ENCODE data around the gene TMEM115.

TMEM115 gene

GRCh38 chr3:50327943-50328691 lies 31.2 kb downstream of the TMEM115 start, which contains the start of gene TUSC2:
TSS of gene TUSC2 (minus strand) at chr3:50328223. CDS start at chr3:50328099, 124 bp downstream.
- Histone ChIP-seq H3K9me3 (no peaks in the 10 kb centered on the region), H3K9ac (peak within 1 kb of the TSS; percentile 90), H3K4me1 (peaks cover 35% of the 10 kb centered on the region), H4K20me1 (peaks cover 52% of the 10 kb centered on the region), H3K36me3 (peaks cover 73% of the 10 kb centered on the region), H3K4me2 (peak within 1 kb of the TSS; percentile 98), H3K27ac (peak within 1 kb of the TSS; percentile 87), H3K4me3 (peak within 1 kb of the TSS; percentile 87), H3K27me3 (no peaks in the 10 kb centered on the region)
- no peak for TF ChIP-seq Cebpa-rat (IDR thresholded peaks at IDR 0.05)

GRCh38 chr3:50327129-50327528 lies 32.2 kb downstream of the TMEM115 start:
- Histone ChIP-seq H4K20me1 (peaks cover 42% of the 10 kb centered on the region), H3K27me3 (no peaks in the 10 kb centered on the region), H3K4me2 (peak overlapping the region; percentile 98), H3K4me1 (peaks cover 43% of the 10 kb centered on the region), H3K9ac (peak overlapping the region; percentile 90), H3K9me3 (no peaks in the 10 kb centered on the region), H3K36me3 (peaks cover 63% of the 10 kb centered on the region), H3K27ac (peak overlapping the region; percentile 87), H3K4me3 (peak overlapping the region; percentile 87)
- no peak for TF ChIP-seq Cebpa-rat (IDR thresholded peaks at IDR 0.05)

GRCh38 chr3:50326182-50326541 lies 33.2 kb downstream of the TMEM115 start:
- Histone ChIP-seq H3K4me2 (no peak overlapping the region), H3K27ac (no peak overlapping the region), H3K36me3 (peaks cover 53% of the 10 kb centered on the region), H3K4me1 (peaks cover 47% of the 10 kb centered on the region), H3K27me3 (no peaks in the 10 kb centered on the region), H3K9ac (0 out of 2 replicates have a peak overlapping the region, but pooled peaks have one; percentile 24), H4K20me1 (peaks cover 33% of the 10 kb centered on the region), H3K4me3 (no peak overlapping the region), H3K9me3 (no peaks in the 10 kb centered on the region)
- TF ChIP-seq Cebpa-rat (IDR thresholded peaks at IDR 0.05): no peak

- TF ChIP-seq Cebpa-rat (IDR thresholded peaks at IDR 0.05): no peak
- Histone ChIP-seq H3K4me2 (no peak overlapping the region), H3K27ac (no peak overlapping the region), H3K4me3 (no peak overlapping the region), H3K27me3 (no peaks in the 10 kb centered on the region), H3K9ac (0 out of 2 replicates have a peak overlapping the region, but pooled peaks have one; percentile 24), H4K20me1 (peaks cover 27% of the 10 kb centered on the region), H3K36me3 (peaks cover 48% of the 10 kb centered on the region), H3K4me1 (peaks cover 47% of the 10 kb centered on the region), H3K9me3 (no peaks in the 10 kb centered on the region)
These were observed 33.7 kb downstream of the TMEM115 start for GRCh38 chr3:50325497-50326181.

GRCh38 chr3:50325113-50325480 lies 34.2 kb downstream of the TMEM115 start:
- Histone ChIP-seq H3K9ac (no peak overlapping the region), H3K4me2 (no peak overlapping the region)
- TF ChIP-seq Cebpa-rat (IDR thresholded peaks at IDR 0.05): no peak

GRCh38 chr3:50324351-50325112 lies 34.8 kb downstream of the TMEM115 start:
- peaks cover 57% of the 10 kb centered on the region for H3K4me1 ChIP-seq
- peaks cover 26% of the 10 kb centered on the region for H4K20me1 ChIP-seq
- no peak overlapping the region for H3K4me2 ChIP-seq
- peaks cover 43% of the 10 kb centered on the region for H3K36me3 ChIP-seq
- H3K4me3 ChIP-seq: no peak overlapping the region
- no peak overlapping the region for H3K9ac ChIP-seq
- no peak for TF ChIP-seq Cebpa-rat (IDR thresholded peaks at IDR 0.05)
- no peak overlapping the region for H3K27ac ChIP-seq
- H3K27me3 ChIP-seq: no peaks in the 10 kb centered on the region
- no peaks in the 10 kb centered on the region for H3K9me3 ChIP-seq

More at GRCh38 chr3:50325113-50325480, 34.2 kb downstream of the TMEM115 start:
- H3K4me1 ChIP-seq: peaks cover 52% of the 10 kb centered on the region
- no peak overlapping the region for H3K4me3 ChIP-seq
- H3K27ac ChIP-seq: no peak overlapping the region
- H3K36me3 ChIP-seq: peaks cover 43% of the 10 kb centered on the region
- H3K27me3 ChIP-seq: no peaks in the 10 kb centered on the region
- peaks cover 26% of the 10 kb centered on the region for H4K20me1 ChIP-seq
- H3K9me3 ChIP-seq: no peaks in the 10 kb centered on the region

- H3K27ac ChIP-seq: peak overlapping the region; percentile 48
- no peak overlapping the region for H3K9ac ChIP-seq
- peaks cover 61% of the 10 kb centered on the region for H3K4me1 ChIP-seq
- no peak overlapping the region for H3K4me3 ChIP-seq
- peaks cover 31% of the 10 kb centered on the region for H4K20me1 ChIP-seq
- TF ChIP-seq Cebpa-rat (IDR thresholded peaks at IDR 0.05): no peak
- H3K9me3 ChIP-seq: no peaks in the 10 kb centered on the region
- peak overlapping the region; percentile 33 for H3K4me2 ChIP-seq
- peaks cover 45% of the 10 kb centered on the region for H3K36me3 ChIP-seq
- no peaks in the 10 kb centered on the region for H3K27me3 ChIP-seq
These were observed 35.6 kb downstream of the TMEM115 start for GRCh38 chr3:50323614-50324199.

- Histone ChIP-seq H3K9me3 (no peaks in the 10 kb centered on the region), H3K27ac (peak overlapping the region; percentile 48), H3K4me3 (no peak overlapping the region), H3K4me1 (peaks cover 62% of the 10 kb centered on the region), H3K9ac (no peak overlapping the region), H3K27me3 (no peaks in the 10 kb centered on the region), H3K4me2 (peak overlapping the region; percentile 94), H4K20me1 (peaks cover 36% of the 10 kb centered on the region), H3K36me3 (peaks cover 51% of the 10 kb centered on the region)
- no peak for TF ChIP-seq Cebpa-rat (IDR thresholded peaks at IDR 0.05)
These were observed 36.2 kb downstream of the TMEM115 start for GRCh38 chr3:50323092-50323600.

GRCh38 chr3:50322386-50323091 lies 36.8 kb downstream of the TMEM115 start, which contains the start of gene HYAL2:
TSS of gene HYAL2 (minus strand) at chr3:50322745. CDS start at chr3:50320489, 2,256 bp downstream.
- no peaks in the 10 kb centered on the region for H3K27me3 ChIP-seq
- no peaks in the 10 kb centered on the region for H3K9me3 ChIP-seq
- H3K36me3 ChIP-seq: peaks cover 57% of the 10 kb centered on the region
- H3K4me3 ChIP-seq: peak within 1 kb of the TSS; percentile 78
- peaks cover 67% of the 10 kb centered on the region for H3K4me1 ChIP-seq
- no peak for TF ChIP-seq Cebpa-rat (IDR thresholded peaks at IDR 0.05)
- H4K20me1 ChIP-seq: peaks cover 38% of the 10 kb centered on the region
- H3K9ac ChIP-seq: peak within 1 kb of the TSS; percentile 100
- peak within 1 kb of the TSS; percentile 94 for H3K4me2 ChIP-seq
- peak within 1 kb of the TSS; percentile 100 for H3K27ac ChIP-seq
